HG03095 (cell line): ENCODE data around the gene RAPGEF4.
"Not testable (repeated sequence)": the region's sequence is repeated elsewhere in the genome, so short reads cannot be mapped to it uniquely, and the experiment has no call there.

Experiments
- ATAC-seq: cut with Tn5 transposase; IDR thresholded peaks from one replicate; pipeline ENCODE4 v1.9.1; 2021; ENCODE audit warnings: moderate library complexity; ENCODE audit not compliant: unreplicated experiment

RAPGEF4 gene

DNA sequence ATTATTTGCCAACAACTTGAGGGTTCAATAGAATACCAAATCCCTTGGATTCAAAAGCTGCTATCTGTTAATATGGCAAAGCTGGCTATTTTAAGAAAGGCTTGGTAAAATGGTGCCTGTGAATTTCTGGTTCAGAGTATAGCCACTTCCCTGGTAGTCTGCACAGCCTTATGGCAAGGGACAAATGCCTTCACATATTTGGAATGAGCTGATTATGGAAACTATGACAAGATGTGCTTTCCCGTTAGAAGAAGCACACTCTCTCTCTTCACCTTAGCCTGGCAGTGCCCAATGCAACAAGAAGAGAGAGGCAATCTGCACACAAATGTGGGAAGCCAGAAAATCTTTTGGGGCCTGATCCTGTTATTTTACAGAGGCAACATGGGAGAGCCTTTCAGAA is 292.5 kb downstream of the RAPGEF4 start:
- ATAC-seq = no peak

DNA sequence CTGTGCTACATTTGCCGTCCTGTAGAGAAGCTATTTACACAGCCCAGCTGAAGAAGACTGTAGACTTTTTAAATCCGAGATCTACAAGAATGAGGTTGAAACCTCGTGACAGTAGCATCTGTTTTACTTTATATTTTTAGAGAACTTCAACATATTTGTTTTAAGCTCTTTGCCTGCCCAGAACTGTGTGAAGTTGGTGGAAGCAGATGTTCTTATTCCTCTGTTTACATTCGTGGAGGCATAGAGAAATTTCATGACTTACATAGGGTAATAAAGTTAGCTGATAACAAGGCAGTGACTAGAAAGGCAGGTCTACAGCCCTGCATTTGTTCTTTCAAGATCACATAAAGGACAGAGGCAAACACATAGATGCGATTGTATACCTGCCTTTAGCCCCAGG is 293.0 kb downstream of the RAPGEF4 start:
- no peak for ATAC-seq

DNA sequence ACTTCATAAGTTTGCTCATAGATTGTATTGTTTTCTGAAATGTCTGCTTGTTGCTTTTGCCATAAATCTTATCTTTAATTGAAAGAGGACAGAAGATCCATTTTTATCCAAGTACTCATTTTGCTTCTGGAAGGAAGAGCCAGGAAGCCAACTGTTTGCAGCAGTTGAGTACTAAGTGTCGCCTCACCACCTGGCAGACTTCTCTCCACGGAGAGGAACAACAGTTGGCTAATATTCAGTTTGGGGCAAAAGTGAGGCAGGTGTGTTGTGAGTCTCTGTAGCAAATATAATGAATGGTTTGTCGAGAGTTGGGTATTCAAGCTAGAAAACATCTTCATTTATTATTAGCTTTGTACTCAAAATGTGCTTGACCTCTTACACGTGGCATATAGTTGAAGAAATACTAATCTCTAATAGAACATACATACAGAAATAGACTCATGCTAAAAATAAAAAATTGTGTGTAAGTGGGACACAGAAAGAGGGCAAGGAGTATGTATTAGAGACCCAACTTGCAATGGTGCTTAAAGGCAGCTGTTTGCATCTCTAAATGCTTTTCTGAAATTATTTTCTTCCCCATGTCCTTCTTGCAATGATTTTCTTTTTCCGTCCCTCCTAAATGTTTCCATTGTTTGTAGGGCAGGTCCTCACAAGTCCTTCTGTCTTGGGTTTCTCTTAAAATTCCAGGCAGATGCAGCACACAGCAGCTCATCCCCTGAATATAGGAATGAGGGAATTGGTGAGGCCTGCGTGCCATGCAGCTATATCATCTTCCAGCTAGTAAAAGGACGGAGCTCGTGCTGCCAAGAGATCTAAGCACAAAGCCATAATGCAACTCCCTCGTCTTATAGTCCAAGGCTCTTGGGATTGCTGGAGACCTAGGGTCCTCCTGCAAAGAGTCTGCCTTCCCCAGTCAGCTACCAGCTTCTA is 295.2 kb downstream of the RAPGEF4 start:
- ATAC-seq = no peak

DNA sequence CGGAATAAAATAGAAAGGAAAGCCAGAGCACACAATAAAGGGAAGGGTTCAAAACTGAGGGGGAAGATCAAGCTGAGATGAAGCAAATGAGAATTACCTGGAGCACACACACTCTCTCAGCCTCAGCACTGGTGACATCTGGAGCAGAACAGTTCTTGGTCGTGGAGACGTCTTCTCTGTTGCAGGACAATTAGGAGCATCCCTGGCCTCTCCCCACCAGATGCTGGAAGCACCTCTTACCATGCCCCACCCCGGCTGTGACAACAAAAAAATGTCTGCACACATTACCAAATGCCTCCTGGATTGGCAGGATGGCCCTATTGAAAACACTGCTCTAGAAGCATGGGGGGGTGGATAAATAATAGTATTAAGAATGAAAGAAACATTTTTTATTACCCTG is 296.4 kb downstream of the RAPGEF4 start:
- no peak for ATAC-seq

DNA sequence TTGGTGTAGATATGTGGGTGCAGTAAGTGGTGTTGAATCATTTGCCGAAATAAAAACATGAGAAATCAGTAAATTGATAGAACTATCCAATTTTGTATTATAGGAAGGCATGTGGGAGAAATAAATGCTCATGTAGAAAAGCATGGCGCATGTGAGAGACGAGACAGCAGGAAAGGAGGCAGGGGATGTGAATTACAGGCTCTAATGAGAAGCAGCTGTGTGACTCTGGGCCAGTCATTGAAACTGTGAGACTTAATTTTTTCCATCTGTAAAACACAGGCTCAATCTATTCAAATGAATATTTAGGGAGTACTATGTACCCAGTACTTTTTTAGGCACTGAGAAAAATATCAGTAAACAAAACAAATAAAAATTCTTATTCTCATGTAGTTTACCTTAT is 297.4 kb downstream of the RAPGEF4 start:
- no peak for ATAC-seq

DNA sequence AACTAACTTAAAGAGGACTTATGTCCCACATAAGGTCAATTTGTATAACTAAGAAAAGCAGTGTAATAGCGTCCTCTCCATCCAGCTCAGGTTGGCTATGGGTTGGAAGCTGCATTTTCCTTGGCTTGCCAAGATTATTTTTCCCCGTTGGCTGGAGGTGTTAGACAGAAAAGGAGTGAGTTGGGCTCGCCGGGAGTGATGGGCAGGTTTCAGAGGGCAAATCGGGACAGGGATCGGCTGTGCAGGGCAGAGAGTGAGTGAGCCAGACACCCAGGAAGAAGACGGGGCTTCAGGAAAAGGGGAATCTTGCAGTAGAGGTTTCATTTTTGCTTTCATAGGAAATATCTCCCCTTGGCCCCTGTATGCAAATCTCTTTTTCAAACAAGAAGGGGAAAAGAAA is 298.5 kb downstream of the RAPGEF4 start:
- no peak for ATAC-seq

DNA sequence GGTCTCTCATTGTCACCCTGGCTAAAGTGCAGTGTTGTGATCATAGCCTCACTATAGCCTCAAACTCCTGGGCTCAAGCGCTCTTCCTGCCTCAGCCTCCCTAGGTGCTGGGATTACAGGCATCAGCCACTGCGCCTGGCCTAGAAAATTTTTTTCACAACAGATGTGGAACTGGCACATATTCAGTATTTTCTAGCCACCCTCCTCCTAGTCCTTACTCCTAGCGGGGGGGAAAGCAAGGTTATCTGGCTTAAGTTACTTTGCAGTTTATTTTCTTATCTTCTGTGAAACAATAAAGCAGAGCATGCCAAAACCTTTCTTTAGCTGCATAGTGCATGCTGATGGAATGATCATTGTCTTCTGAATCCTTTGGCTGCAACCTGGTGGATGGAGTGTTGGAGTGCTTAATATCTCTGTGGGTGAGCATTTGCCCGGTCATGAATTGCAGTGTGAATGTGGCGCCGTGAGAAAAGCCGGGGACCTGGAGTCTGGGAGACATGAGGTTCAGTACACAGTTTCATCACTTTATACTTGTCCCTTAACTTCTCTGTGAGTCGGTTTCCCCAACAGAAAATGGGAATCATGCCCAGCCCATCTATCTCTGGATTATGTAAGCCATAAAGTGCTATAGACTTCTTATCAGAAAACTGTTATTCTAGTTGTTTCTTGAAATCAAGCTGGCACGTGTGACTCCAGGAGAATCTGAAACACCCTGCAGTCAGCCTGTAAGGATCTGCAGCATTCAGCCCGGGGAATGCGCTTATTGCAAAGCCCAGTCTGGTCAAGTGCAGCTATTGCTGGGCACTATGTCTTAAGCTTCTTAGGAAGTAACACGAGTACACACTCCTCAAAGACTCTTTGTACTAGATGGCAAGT is 301.8 kb downstream of the RAPGEF4 start:
- no peak for ATAC-seq

DNA sequence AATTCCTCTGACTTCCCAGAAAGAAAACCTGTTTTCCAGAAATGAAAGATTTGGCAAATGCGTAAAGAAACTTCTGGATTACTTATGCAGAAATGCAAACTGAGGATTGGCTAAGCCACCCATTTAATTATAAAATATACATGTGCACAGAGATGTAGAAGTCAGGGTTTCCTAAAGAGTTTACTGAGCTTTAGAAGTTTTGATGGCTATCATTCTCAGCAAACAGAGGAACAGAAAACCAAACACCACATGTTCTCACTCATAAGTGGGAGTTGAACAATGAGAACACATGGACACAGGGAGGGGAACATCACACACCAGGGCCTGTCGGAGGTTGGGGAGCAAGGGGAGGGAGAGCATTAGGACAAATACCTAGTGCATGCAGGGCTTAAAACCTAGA is 302.6 kb downstream of the RAPGEF4 start:
- not testable (repeated sequence) for ATAC-seq

DNA sequence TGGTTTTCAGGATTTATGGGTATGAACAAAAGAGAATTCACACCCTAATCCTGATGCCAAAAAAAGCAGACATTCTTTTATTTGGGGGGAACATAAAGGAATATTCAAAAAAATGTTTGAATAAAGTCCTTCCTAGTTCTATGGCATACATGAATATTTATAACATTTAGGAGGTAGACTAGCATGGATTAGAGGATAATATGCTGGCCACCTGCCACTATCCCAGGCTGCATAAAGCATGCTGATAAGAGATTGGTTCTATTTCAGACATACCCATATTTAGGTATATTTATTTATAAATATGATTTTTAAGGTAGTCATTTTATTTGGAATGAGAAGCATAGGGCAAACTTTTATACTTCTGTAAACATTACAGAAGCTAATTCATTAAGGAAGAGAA is 305.1 kb downstream of the RAPGEF4 start:
- ATAC-seq = no peak

DNA sequence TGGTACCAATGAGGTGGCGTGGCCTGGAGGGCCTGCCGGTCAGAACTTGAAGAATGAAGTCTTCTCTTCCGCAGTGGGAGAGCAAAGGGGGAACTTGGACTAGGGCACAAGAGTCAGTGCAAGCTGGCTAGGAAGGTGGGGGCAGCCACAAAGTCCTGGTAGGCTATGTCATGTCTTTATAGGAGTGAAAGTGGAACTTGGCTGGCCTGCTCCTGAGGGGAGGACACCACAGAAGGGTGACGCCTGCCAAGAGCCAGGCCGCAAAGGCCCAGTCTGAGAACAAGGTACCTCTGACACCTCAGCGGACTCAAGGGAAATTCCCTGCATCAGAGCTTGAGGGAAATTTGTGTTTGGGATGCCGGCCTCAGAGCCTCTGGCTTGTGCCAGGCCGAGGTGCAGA is 307.8 kb downstream of the RAPGEF4 start:
- ATAC-seq = no peak

DNA sequence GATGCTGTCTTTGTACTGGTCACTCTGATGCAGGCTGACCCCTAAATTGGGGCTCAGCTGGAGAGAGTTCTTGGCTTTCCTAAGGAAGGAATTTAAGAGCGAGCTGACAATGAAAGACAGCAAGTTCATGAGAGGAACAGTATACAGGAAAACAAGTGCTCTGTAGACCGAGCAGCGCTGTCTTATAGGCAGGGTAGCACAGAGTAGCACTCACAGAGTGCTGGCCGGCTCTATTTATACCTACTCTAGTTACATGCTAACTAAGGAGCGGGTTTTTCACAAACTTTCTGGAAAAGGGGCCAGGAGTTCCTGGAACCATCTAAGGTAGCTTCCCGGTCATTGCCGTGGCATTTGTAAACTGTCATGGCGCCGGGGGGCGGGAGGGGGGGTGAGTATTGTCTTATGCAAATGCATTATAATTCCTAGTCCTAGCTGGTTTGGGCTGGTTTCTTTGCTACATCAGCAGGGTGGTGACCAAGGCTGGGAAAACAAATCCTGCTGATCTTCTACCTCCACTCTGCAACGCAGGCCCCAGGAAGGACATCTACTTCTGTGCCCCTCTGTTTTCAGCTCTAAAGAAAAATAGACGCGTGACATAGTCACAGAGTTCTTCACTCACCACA is 308.4 kb downstream of the RAPGEF4 start:
- no peak for ATAC-seq

DNA sequence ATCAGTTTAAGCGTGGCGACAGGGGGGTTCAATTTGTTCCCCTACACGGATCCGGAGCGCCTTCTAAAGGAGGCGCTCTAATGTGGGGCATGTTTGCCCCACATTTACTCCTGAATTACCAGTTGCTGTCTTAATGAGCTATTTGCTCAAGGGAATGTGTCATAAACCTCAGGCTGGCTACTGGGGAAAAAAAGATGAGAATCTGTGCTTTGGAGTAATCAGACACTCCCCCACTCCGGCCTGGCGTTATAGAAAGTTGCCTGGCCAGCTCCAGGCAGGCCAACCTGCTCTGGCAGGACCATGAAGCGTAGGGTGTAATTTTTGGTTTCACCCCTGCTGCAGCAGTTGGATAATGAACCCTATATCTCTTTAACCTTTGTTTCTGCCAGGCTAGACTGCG is 309.0 kb downstream of the RAPGEF4 start:
- ATAC-seq = no peak

DNA sequence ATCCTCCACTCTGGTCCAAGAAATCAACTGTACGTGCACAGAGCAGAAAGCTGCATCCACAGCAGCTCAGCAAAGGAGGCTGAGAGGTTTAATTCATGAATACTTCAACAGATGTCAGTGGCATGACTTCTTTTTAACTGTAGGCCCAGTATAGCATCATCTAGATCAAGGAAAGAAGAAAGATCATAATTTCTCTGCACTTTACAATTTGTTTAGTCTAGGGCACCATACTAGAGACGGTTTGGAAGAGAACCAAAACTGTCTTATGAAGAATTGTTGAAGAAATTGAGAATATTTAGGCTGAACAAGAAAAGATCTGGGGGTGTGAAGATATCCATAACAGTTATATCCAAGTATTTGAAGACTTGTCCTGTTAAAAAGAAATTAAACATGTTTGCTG is 309.5 kb downstream of the RAPGEF4 start:
- no peak for ATAC-seq

DNA sequence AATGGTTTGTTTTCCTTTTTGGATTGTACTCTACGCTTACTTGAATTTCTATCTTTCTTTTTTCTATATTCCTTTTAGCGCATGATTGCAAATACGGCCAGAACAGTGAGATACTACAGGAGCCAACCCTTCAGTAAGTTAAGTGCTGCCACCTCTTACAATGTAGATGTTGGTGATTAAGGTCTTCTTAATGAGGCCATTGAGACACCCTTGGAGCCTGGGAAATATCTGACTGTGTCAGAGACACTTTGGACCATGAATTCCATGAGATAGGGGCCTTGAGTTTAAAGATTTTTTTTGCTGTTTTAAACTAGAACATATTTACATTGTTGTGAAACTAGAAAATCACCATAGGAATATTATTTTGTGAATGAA is 312.9 kb downstream of the RAPGEF4 start:
- no peak for ATAC-seq

DNA sequence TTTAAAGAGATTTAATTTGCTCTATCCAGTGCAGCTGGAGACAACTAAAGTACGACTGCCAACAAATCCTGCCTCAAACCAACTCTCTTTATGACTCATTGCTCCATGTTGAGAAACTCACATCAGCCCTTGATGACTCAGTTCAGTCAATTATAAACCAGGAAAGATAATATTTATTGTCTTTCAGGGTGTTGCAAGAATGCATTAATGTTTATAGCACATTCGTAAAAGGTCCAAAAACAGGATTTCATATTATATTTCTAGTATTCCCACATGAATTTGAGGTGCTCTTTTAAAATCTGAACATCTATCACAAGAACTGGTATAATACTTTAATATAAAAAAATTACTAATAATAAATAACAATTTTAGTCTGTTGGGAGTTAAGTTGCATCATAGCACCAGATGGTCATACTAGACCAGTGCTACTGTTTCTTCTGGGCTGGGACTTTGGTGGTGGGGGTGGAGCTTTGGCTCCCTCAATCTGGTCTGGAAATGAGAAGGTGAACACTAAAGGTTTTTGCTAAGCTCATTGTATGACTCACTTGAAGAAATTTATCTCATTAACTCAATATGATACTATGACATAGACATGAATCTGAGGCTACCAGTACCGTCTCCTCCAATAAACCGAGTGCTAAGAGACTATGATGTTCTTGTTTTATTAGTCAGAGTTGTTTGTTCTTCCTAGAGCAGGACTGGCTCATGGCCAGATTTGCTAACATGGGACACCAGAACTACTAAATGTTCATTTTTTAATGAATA is 313.4 kb downstream of the RAPGEF4 start:
- ATAC-seq = peak; percentile 78

DNA sequence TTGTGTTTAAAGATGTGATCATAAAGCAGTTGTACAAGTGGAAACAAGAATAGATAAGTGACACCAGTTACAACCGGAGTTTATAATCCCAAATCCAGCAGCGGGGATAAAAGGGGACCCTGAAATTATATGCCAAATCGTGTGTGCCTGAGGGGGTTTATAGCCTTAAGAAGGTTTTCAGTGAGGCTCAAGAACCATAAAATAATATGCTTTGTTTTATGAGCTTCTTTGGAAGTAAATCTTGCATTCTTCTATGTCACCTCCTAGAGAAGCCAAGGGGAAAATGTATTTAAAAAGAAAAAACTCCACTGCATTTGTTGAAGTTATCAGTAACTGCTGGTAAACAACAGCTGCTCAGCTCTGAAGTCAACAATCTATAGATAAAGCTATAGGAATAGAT is 314.2 kb downstream of the RAPGEF4 start:
- ATAC-seq = no peak

DNA sequence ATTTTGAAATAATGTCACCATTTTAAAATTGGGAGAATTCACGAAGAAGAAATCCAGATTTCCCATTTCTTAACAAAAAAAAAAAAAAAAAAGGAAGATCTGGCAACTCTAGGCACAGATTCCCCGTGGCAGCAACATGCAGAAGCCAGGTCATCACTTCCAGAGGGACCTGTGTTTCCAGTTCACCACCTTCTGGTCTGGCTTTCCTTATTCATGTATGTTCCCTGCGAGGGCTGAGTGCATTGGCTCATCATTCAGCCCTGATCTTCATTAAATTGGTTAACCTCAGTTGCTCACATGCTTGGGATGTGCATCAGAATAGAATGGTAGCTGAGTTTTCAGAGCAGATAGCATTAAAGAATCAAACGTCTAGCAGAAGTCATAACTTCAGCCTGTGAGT is 315.0 kb downstream of the RAPGEF4 start:
- ATAC-seq = no peak

DNA sequence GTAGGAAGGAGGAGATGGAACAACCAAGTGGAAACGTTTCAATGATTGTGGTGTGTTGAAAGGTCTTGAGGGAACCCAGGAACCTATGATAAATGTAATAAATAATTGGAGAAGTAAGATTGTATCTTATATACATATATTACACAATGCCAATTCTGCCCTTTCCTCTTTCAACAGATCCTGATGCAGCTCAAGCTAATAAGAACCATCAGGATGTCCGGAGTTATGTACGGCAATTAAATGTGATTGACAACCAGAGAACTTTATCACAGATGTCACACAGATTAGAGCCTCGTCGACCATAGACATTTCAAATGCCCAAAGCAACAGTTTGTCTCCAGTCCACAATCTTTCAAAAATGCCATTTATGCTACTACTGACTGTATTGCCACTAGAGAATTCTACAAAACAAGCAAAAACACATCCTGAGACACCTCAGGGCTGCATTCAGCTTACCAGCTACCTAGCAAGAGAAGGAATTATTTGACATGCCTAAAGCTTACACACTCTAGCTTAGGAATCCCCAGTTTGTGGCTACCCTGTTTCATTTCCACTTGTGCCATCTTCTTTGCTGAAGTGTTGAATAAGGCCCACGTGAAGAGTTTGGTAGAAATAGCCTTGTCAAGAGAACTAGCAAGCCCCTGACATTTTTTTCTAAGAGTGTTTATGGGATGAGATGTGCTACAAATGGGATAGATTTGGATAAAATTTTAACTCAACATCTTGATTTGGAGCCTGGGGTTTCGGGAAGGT is 316.0 kb downstream of the RAPGEF4 start:
- ATAC-seq = no peak

DNA sequence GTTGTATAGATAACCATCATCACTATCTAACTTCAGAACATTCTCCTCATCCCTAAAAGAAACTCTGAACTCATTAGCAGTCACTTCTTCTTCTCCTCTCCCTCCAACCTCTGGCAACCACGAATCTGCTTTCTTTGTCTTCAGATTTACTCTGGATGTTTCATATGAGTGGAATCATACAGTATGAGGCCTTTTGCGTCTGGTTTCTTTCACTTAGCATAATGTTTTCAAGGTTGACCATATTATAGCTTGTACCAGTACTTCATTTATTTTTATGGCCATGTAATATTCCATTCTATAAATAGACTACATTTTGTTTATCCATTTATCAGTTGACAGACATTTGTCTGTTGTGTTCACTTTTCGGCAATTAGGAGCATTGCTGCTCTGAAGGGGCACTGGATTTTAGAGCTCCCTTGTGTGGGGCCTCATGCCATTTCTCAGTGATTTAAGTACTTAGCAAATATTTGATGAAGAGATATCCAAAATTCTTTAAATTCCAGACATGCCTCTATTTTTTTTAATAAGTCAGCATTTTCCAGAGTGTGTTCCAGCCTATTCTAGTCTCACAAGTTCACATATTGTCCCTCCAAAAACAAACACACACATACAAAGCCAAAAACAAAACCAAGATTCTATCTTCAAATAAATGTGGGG is 317.5 kb downstream of the RAPGEF4 start:
- no peak for ATAC-seq

DNA sequence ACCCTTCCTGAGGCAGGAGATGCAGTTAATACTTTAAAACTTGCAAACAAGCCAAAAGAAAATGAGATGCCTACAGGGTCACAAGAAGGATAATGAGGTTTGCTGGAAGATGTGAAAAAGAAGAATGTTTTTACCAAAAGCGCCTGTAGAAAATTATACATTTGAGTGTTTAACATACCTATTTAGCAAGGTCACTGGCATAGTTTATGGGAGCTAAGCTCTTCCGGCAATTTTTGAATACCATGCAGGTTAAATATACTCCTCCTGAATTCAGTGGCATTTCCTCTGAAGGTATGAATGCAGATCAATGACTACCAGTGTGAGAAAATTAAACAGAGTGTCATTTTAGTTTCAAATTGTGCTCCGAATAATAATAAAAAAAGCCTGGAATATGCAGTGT is 318.8 kb downstream of the RAPGEF4 start:
- ATAC-seq = no peak
